H1 (cell line): ENCODE data around the gene SSBP3. TPM values are rescaled to one million over a fixed set of nuclear protein-coding genes. Genes with fewer than 3 reads are reported as not detected.

Experiments
- HDAC2 ChIP-seq, 2 experiments: fragments of 300-600 bp in 1 of 2; sonication (generic) in 1 of 2; IDR thresholded peaks; 2 replicates each; pipeline ENCODE4 v1.6.1; 2011 to 2012; ENCODE audit warnings: low read depth in 2 of 2, low read length in 2 of 2, mild to moderate bottlenecking in 2 of 2, moderate library complexity in 2 of 2, borderline replicate concordance in 1 of 2, inconsistent platforms in 1 of 2
- KDM1A ChIP-seq: fragments of 200-600, 300-600 bp; sonication (generic); IDR thresholded peaks from 2 replicates; pipeline ENCODE4 v1.7.1; 2016; ENCODE audit warnings: mild to moderate bottlenecking, low read length, borderline replicate concordance
- MAFK ChIP-seq: IDR thresholded peaks from 2 replicates; pipeline ENCODE4 v1.6.1; 2012; ENCODE audit warnings: low read depth, mild to moderate bottlenecking, improper control_type of control experiment, low read length
- POU5F1 ChIP-seq: IDR thresholded peaks from 2 replicates; pipeline ENCODE4 v1.6.1; 2011; ENCODE audit warnings: low read depth, mild to moderate bottlenecking, low read length, moderate library complexity
- TEAD4 ChIP-seq: IDR thresholded peaks from 2 replicates; pipeline ENCODE4 v1.6.1; 2012; ENCODE audit warnings: low read depth, low read length, inconsistent platforms, mixed read lengths
- polyA plus RNA-seq, 7 experiments: library from polyadenylated mRNA; depleted of rRNA in 3 of 7; stranded (reverse) in 5 of 7; unstranded in 2 of 7; fragments of >200 nt in 5 of 7; fragments of 200-250 nt in 2 of 7; gene quantifications; 1 replicate in 5 of 7; 2 replicates in 1 of 7; 4 replicates in 1 of 7; pipeline versions ENCODE4 v1.2.1 to v1.2.3, GENCODE V29; 2011 to 2013; ENCODE audit warnings: missing spikeins in 2 of 7, mixed read lengths in 2 of 7
- total RNA-seq: library from RNA; stranded (reverse); fragmentation: NEBNext Ultra II Directional; extraction: Animal tissue kit (Norgen Biotek cat#: 25700); gene quantifications from 2 replicates; pipeline ENCODE4 v1.2.1, GENCODE V29; 2021
- TF ChIP-seq, protein P1 (sequence below): IDR thresholded peaks from 2 replicates; pipeline ENCODE4 v1.6.1; 2011; ENCODE audit warnings: low read length, improper control_type of control experiment

The SSBP3 gene
- total and polyA plus RNA-seq, 2 of the 8 experiments (the other 6 are each of a cell fraction or from before 2014, with no cell fraction given) = 99.7 to 133 TPM

DNA sequence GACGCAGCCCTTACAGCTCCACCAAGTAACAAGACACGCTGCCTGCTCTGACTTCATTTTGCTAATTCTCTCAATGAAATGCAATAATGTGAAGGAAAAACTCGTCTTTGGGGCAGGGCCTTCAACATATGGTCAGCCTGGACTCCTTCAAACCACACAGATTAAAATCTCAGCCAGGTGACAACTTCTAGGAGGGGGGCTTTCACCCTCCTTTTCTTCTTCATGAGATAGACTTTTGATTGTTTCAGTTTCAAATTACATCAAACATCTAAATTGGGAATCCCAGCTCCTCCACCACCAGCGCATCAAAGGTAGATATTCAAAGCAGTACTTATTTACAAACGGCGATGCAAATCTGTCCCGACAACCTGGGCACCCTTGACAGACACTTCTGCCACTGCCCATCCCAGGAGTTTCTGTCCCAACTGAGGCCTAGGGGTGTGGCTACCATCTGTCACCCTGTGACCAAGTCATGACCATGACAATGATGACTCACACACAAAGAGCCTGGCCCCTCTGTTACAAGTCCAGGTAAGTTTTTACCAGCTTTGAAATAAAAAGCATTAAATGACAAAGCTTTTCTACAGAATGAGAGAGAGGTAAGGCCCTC, 29.7 kb downstream of the SSBP3 start (continued):
- TF ChIP-seq, protein P1, sequence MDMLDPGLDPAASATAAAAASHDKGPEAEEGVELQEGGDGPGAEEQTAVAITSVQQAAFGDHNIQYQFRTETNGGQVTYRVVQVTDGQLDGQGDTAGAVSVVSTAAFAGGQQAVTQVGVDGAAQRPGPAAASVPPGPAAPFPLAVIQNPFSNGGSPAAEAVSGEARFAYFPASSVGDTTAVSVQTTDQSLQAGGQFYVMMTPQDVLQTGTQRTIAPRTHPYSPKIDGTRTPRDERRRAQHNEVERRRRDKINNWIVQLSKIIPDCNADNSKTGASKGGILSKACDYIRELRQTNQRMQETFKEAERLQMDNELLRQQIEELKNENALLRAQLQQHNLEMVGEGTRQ = no peak
- no peak for TF ChIP-seq KDM1A
- no peak for TF ChIP-seq HDAC2 (IDR thresholded peaks at IDR 0.05; ENCODE audit: borderline replicate concordance in 1 of 2, low read depth in 2 of 2, low read length in 2 of 2)
- no peak for TF ChIP-seq TEAD4
- TF ChIP-seq POU5F1 = no peak
- no peak for TF ChIP-seq MAFK
- TF ChIP-seq, all 59 proteins: peak for 0
